HCT116 (cell line): ENCODE results near the gene CALM1. TPM values are rescaled to one million over a fixed set of nuclear protein-coding genes. Genes with fewer than 3 reads are reported as not detected.

ENCODE experiments used
- ATAC-seq: fragments of 200-7000 bp; cut with Tn5 transposase; 2 replicates; pipeline ENCODE4 v1.9.1; 2020; ENCODE audit warnings: mild to moderate bottlenecking, moderate library complexity
- BruUV-seq: library from RNA; stranded (reverse); fragments of 400-500 nt; replicated peaks from 2 replicates; lab custom pipeline; 2021; lab: Mats Ljungman, UMichigan
- CTCF ChIA-PET: fragments of 300-600 bp; sonication (Branson Sonifier 250); formaldehyde crosslinking; loops from one replicate; lab custom pipeline; 2021; ENCODE audit warnings: antibody characterized with exemption; lab: Charles Lee
- POLR2A ChIA-PET: fragments of 300-600, 350-600 bp; sonication (Branson Sonifier 250); formaldehyde crosslinking; loops from one replicate; lab custom pipeline; 2021; ENCODE audit warnings: antibody characterized with exemption; lab: Charles Lee
- RAD21 ChIA-PET, 2 experiments: fragments of 300-600 bp; sonication (Branson Sonifier 250); formaldehyde crosslinking; loops; one replicate each; lab custom pipeline; 2023; ENCODE audit warnings: low total read pairs in 2 of 2; ENCODE audit not compliant: uncharacterized antibody in 2 of 2, unreplicated experiment in 2 of 2, low non-redundant PET in 1 of 2; lab: Charles Lee
- DNase-seq: peaks from one replicate; pipeline ENCODE4 v3.0.0-alpha.2; 2010; ENCODE audit warnings: low read depth, low spot score
- H2AFZ ChIP-seq: fragments of 200-600 bp; shearing (Covaris generic), sonication (generic); 2 replicates; pipeline ENCODE4 v1.6.1; 2017; ENCODE audit warnings: low read depth, mixed run types, mixed read lengths, antibody characterized with exemption, low read length; ENCODE audit not compliant: poor library complexity, severe bottlenecking
- H3K27ac ChIP-seq: 2 replicates; pipeline ENCODE4 v1.5.1; 2012; ENCODE audit warnings: low read depth, low read length
- H3K27me3 ChIP-seq: fragments of 200-600 bp; sonication (generic); 2 replicates; pipeline ENCODE4 v1.6.1; 2016; ENCODE audit warnings: mixed run types, low read length, mixed read lengths; ENCODE audit not compliant: insufficient read depth
- H3K36me3 ChIP-seq, 2 experiments: fragments of 200-500 bp in 1 of 2; fragments of 200-600 bp in 1 of 2; sonication (Bioruptor generic) in 1 of 2; sonication (generic) in 1 of 2; 2 replicates each; pipeline versions ENCODE4 v1.5.1 to v1.6.1; 2014 to 2016; ENCODE audit warnings: low read length in 2 of 2, inconsistent platforms in 1 of 2, mixed read lengths in 1 of 2, mixed run types in 1 of 2; ENCODE audit not compliant: insufficient read depth in 2 of 2, control insufficient read depth in 1 of 2
- H3K4me1 ChIP-seq, 2 experiments: fragments of 200-600 bp in 1 of 2; sonication (generic) in 1 of 2; 2 replicates each; pipeline versions ENCODE4 v1.5.1 to v1.6.1; 2012 to 2017; ENCODE audit warnings: low read length in 2 of 2, inconsistent platforms in 1 of 2, mild to moderate bottlenecking in 1 of 2, mixed read lengths in 1 of 2, mixed run types in 1 of 2, moderate library complexity in 1 of 2; ENCODE audit not compliant: insufficient read depth in 2 of 2, control insufficient read depth in 1 of 2
- H3K4me2 ChIP-seq: fragments of 200-600 bp; sonication (generic); 2 replicates; pipeline ENCODE4 v1.6.1; 2017; ENCODE audit warnings: mixed run types, low read length, mixed read lengths
- H3K4me3 ChIP-seq, 2 experiments: fragments of 200-600 bp in 1 of 2; sonication (generic) in 1 of 2; replicated peaks in 1 of 2; 2 replicates each; pipeline ENCODE4 v1.5.1; 2011 to 2016; ENCODE audit warnings: low read length in 2 of 2, control low read depth in 1 of 2, low read depth in 1 of 2, mild to moderate bottlenecking in 1 of 2, mixed read lengths in 1 of 2, mixed run types in 1 of 2
- H3K79me2 ChIP-seq: fragments of 200-600 bp; sonication (generic); 2 replicates; pipeline ENCODE4 v1.6.1; 2017; ENCODE audit warnings: mild to moderate bottlenecking, mixed run types, low read length, moderate library complexity, mixed read lengths; ENCODE audit not compliant: insufficient read depth
- H3K9ac ChIP-seq: fragments of 200-600 bp; sonication (generic); 2 replicates; pipeline ENCODE4 v1.6.1; 2016; ENCODE audit warnings: low read length, mixed read lengths
- H3K9me2 ChIP-seq: fragments of 200-600 bp; sonication (generic), shearing (Covaris generic); 2 replicates; pipeline ENCODE4 v1.6.1; 2017; ENCODE audit warnings: mixed run types, mild to moderate bottlenecking, moderate library complexity; ENCODE audit not compliant: insufficient read depth
- H3K9me3 ChIP-seq, 2 experiments: fragments of 200-500 bp in 1 of 2; fragments of 200-600 bp in 1 of 2; sonication (Bioruptor generic) in 1 of 2; sonication (generic) in 1 of 2; 2 replicates each; pipeline ENCODE4 v1.6.1; 2014 to 2017; ENCODE audit warnings: low read length in 2 of 2, mixed read lengths in 2 of 2, inconsistent platforms in 1 of 2, low read depth in 1 of 2, mild to moderate bottlenecking in 1 of 2, mixed run types in 1 of 2, moderate library complexity in 1 of 2; ENCODE audit not compliant: control insufficient read depth in 1 of 2, insufficient read depth in 1 of 2
- H4K20me1 ChIP-seq: fragments of 200-600 bp; sonication (generic), shearing (Covaris generic); 2 replicates; pipeline ENCODE4 v1.6.1; 2017; ENCODE audit warnings: mixed run types, mild to moderate bottlenecking, moderate library complexity; ENCODE audit not compliant: insufficient read depth
- CBX3 ChIP-seq: IDR thresholded peaks from 2 replicates; pipeline ENCODE4 v1.6.1; 2012; ENCODE audit warnings: low read depth
- CEBPB ChIP-seq: IDR thresholded peaks from 2 replicates; pipeline ENCODE4 v1.6.1; 2012; ENCODE audit warnings: low read depth
- EGR1 ChIP-seq: IDR thresholded peaks from 2 replicates; pipeline ENCODE4 v1.6.1; 2012; ENCODE audit warnings: low read depth
- ELF1 ChIP-seq: IDR thresholded peaks from 2 replicates; pipeline ENCODE4 v1.6.1; 2012; ENCODE audit warnings: low read depth, borderline replicate concordance
- EZH2phosphoT487 ChIP-seq: fragments of 200-600 bp; IDR thresholded peaks from 2 replicates; pipeline ENCODE4 v1.6.1; 2018; ENCODE audit warnings: antibody characterized with exemption, borderline replicate concordance
- FOSL1 ChIP-seq: IDR thresholded peaks from 2 replicates; pipeline ENCODE4 v1.6.1; 2012; ENCODE audit warnings: low read depth
- JUND ChIP-seq: IDR thresholded peaks from 2 replicates; pipeline ENCODE4 v1.6.1; 2012
- POLR2A ChIP-seq: IDR thresholded peaks from 2 replicates; pipeline ENCODE4 v1.7.0; 2011; ENCODE audit warnings: borderline replicate concordance; ENCODE audit not compliant: insufficient read depth, insufficient read length; ENCODE audit errors: extremely low read depth
- POLR2AphosphoS5 ChIP-seq: IDR thresholded peaks from 2 replicates; pipeline ENCODE4 v1.6.1; 2011; ENCODE audit warnings: mild to moderate bottlenecking, low read depth, low read length, moderate library complexity
- RAD21 ChIP-seq: IDR thresholded peaks from 2 replicates; pipeline ENCODE4 v1.6.1; 2012; ENCODE audit warnings: low read depth, mild to moderate bottlenecking
- REST ChIP-seq: IDR thresholded peaks from 2 replicates; pipeline ENCODE4 v1.6.1; 2012; ENCODE audit warnings: low read depth
- SIN3A ChIP-seq: IDR thresholded peaks from 2 replicates; pipeline ENCODE4 v1.6.1; 2012; ENCODE audit warnings: low read depth
- SP1 ChIP-seq: IDR thresholded peaks from 2 replicates; pipeline ENCODE4 v1.6.1; 2012; ENCODE audit warnings: low read depth
- SRF ChIP-seq: IDR thresholded peaks from 2 replicates; pipeline ENCODE4 v1.6.1; 2012; ENCODE audit warnings: low read depth
- TCF7L2 ChIP-seq: IDR thresholded peaks from 2 replicates; pipeline ENCODE4 v1.7.0; 2011; ENCODE audit warnings: borderline replicate concordance, inconsistent platforms; ENCODE audit not compliant: insufficient read depth, insufficient read length; ENCODE audit errors: extremely low read depth
- YY1 ChIP-seq: IDR thresholded peaks from 2 replicates; pipeline ENCODE4 v1.6.1; 2011; ENCODE audit warnings: low read length, low read depth, moderate library complexity, mild to moderate bottlenecking; ENCODE audit not compliant: insufficient replicate concordance; ENCODE audit errors: extremely low read depth
- ZBTB33 ChIP-seq: IDR thresholded peaks from 2 replicates; pipeline ENCODE4 v1.6.1; 2011; ENCODE audit warnings: mild to moderate bottlenecking, low read length, moderate library complexity; ENCODE audit not compliant: insufficient replicate concordance; ENCODE audit errors: extremely low read depth
- ZFX ChIP-seq: fragments of 450-650 bp; IDR thresholded peaks from 2 replicates; pipeline ENCODE4 v1.6.1; 2017
- ZNF274 ChIP-seq: fragments of 200-500 bp; sonication (Bioruptor generic); IDR thresholded peaks from 2 replicates; pipeline ENCODE4 v1.6.1; 2014; ENCODE audit warnings: mild to moderate bottlenecking, low read depth, low read length, inconsistent platforms
- intact Hi-C: fragments of 100-400 bp; cut with micrococcal nuclease; formaldehyde crosslinking; loops from 2 replicates; pipeline ENCODE4 v1.10.0; 2022
- total RNA-seq: library from RNA; stranded (reverse); gene quantifications from one replicate; pipeline ENCODE4 v1.2.1, GENCODE V29; 2021; ENCODE audit not compliant: unreplicated experiment

CALM1 gene
- total RNA-seq, 1 experiment from 2014 or later = 261 TPM

- no peak for TF ChIP-seq REST
- no peak for TF ChIP-seq EGR1
- no peak for TF ChIP-seq ZNF274
Measured at GRCh38 chr14:90405101-90405500, 8.3 kb downstream of the CALM1 start (continued).

- POLR2A ChIA-PET = no interaction called here
- RAD21 ChIA-PET = no interaction called here
- intact Hi-C loops = no loop called here
Measured at GRCh38 chr14:90405755-90406154, 8.9 kb downstream of the CALM1 start.

More at GRCh38 chr14:90405755-90406154, 8.9 kb downstream of the CALM1 start:
- H3K9ac ChIP-seq = no peak overlapping the region
- peaks cover 5% of the 10 kb centered on the region; the same call in 1 of the 2 replicates for H4K20me1 ChIP-seq
- CTCF ChIA-PET = interaction anchor here (1.2 to 1.4 kb wide), 2 partner anchors 11 to 352 kb away, joined by 4 read pairs; no protein-coding TSS in a partner anchor
- H3K4me1 ChIP-seq = peaks cover 0 to 8% of the 10 kb centered on the region in 2 experiments; a peak in 2 of 4 replicates
- ATAC-seq (no peak), DNase-seq (no peak)
- H3K27ac ChIP-seq = no peak overlapping the region
- BruUV-seq = no TSS peak
- H3K79me2 ChIP-seq = peaks cover 20% of the 10 kb centered on the region
- peaks cover 48 to 49% of the 10 kb centered on the region in 2 experiments for H3K36me3 ChIP-seq
- H2AFZ ChIP-seq = no peak overlapping the region
- no peak overlapping the region for H3K4me3 ChIP-seq
- H3K9me2 ChIP-seq = no peaks in the 10 kb centered on the region
- H3K9me3 ChIP-seq = no peaks in the 10 kb centered on the region
- H3K4me2 ChIP-seq = no peak overlapping the region
- H3K27me3 ChIP-seq = no peaks in the 10 kb centered on the region
- no peak for TF ChIP-seq ELF1
- no peak for TF ChIP-seq RAD21
- no peak for TF ChIP-seq SP1
- no peak for TF ChIP-seq POLR2A
- TF ChIP-seq CEBPB = no peak
- TF ChIP-seq SRF = no peak
- TF ChIP-seq ZBTB33 = no peak
- no peak for TF ChIP-seq FOSL1
- no peak for TF ChIP-seq CBX3
- no peak for TF ChIP-seq JUND
- TF ChIP-seq EZH2phosphoT487 = no peak
- TF ChIP-seq SIN3A = no peak
- no peak for TF ChIP-seq TCF7L2
- TF ChIP-seq YY1 = no peak
- no peak; the same call in 1 of the 2 replicates for TF ChIP-seq POLR2AphosphoS5
- TF ChIP-seq ZNF274 = no peak
- no peak for TF ChIP-seq ZFX
